ENCODE results near the gene MFAP4.

Gene MFAP4

GRCh38 chr17:19412510-19412909, 25.5 kb upstream of the MFAP4 start:
- peaks cover 3% of the 10 kb centered on the region; the same call in 1 of the 2 replicates for H3K27me3 ChIP-seq (replicated peaks; ENCODE audit: control insufficient read depth, insufficient read depth, low read length)
- no peaks in the 10 kb centered on the region for H3K36me3 ChIP-seq (ENCODE audit: control insufficient read depth, insufficient read depth, low read length)
- no peak for TF ChIP-seq CTCF (IDR thresholded peaks at IDR 0.05; ENCODE audit: insufficient read depth, low read length, poor library complexity, severe bottlenecking)
- DNase-seq (ENCODE audit: extremely low read depth, insufficient read length): no peak
- no peak overlapping the region for H3K4me3 ChIP-seq (replicated peaks; ENCODE audit: low read depth, low read length)

GRCh38 chr17:19411631-19412030, 24.6 kb upstream of the MFAP4 start:
- H3K36me3 ChIP-seq (ENCODE audit: control insufficient read depth, insufficient read depth, low read length): no peaks in the 10 kb centered on the region
- H3K4me3 ChIP-seq (replicated peaks; ENCODE audit: low read depth, low read length): no peak overlapping the region
- no peak for DNase-seq (ENCODE audit: extremely low read depth, insufficient read length)
- H3K27me3 ChIP-seq (replicated peaks; ENCODE audit: control insufficient read depth, insufficient read depth, low read length): peaks cover 3% of the 10 kb centered on the region; the same call in 1 of the 2 replicates
- no peak for TF ChIP-seq CTCF (IDR thresholded peaks at IDR 0.05; ENCODE audit: insufficient read depth, low read length, poor library complexity, severe bottlenecking)

GRCh38 chr17:19410875-19411620, 24.1 kb upstream of the MFAP4 start, which contains the start of gene RNF112:
Gene RNF112 (plus strand): TSS chr17:19411232. CDS start chr17:19411409, 177 bp downstream.
- no peak for TF ChIP-seq CTCF (IDR thresholded peaks at IDR 0.05; ENCODE audit: insufficient read depth, low read length, poor library complexity, severe bottlenecking)
- no peak for DNase-seq (ENCODE audit: extremely low read depth, insufficient read length)
- Histone ChIP-seq H3K27me3 (replicated peaks; ENCODE audit: control insufficient read depth, insufficient read depth, low read length) (peaks cover 3% of the 10 kb centered on the region; the same call in 1 of the 2 replicates), H3K36me3 (ENCODE audit: control insufficient read depth, insufficient read depth, low read length) (no peaks in the 10 kb centered on the region), H3K4me3 (replicated peaks; ENCODE audit: low read depth, low read length) (no peak within 1 kb of the TSS)

- no peak for TF ChIP-seq CTCF (IDR thresholded peaks at IDR 0.05; ENCODE audit: insufficient read depth, low read length, poor library complexity, severe bottlenecking)
- no peak overlapping the region for H3K4me3 ChIP-seq (replicated peaks; ENCODE audit: low read depth, low read length)
- H3K27me3 ChIP-seq (replicated peaks; ENCODE audit: control insufficient read depth, insufficient read depth, low read length): peaks cover 3% of the 10 kb centered on the region; the same call in 1 of the 2 replicates
- no peaks in the 10 kb centered on the region for H3K36me3 ChIP-seq (ENCODE audit: control insufficient read depth, insufficient read depth, low read length)
- no peak for DNase-seq (ENCODE audit: extremely low read depth, insufficient read length)
These were observed 23.1 kb upstream of the MFAP4 start for GRCh38 chr17:19410091-19410490.

- H3K4me3 ChIP-seq (replicated peaks; ENCODE audit: low read depth, low read length): no peak overlapping the region
- H3K36me3 ChIP-seq (ENCODE audit: control insufficient read depth, insufficient read depth, low read length): no peaks in the 10 kb centered on the region
- no peak for DNase-seq (ENCODE audit: extremely low read depth, insufficient read length)
- peaks cover 3% of the 10 kb centered on the region; the same call in 1 of the 2 replicates for H3K27me3 ChIP-seq (replicated peaks; ENCODE audit: control insufficient read depth, insufficient read depth, low read length)
- no peak for TF ChIP-seq CTCF (IDR thresholded peaks at IDR 0.05; ENCODE audit: insufficient read depth, low read length, poor library complexity, severe bottlenecking)
These were observed 22.5 kb upstream of the MFAP4 start for GRCh38 chr17:19409509-19409908.

Measured in GM06990 (cell line).